Retina (tissue), 1 donor: ENCODE results near the gene ATOH1.

ENCODE experiments used
- DNase-seq: peaks from one replicate; pipeline ENCODE4 v3.0.0-alpha.2; 2016

Gene ATOH1

GRCh38 chr4:93835929-93836328 is 7.4 kb downstream of the ATOH1 start:
- no peak for DNase-seq

GRCh38 chr4:93839704-93840103 is 11.2 kb downstream of the ATOH1 start:
- no peak for DNase-seq

GRCh38 chr4:93841803-93842345 is 13.3 kb downstream of the ATOH1 start:
- DNase-seq, result no peak

GRCh38 chr4:93842601-93843252 is 14.2 kb downstream of the ATOH1 start:
- DNase-seq, result no peak

GRCh38 chr4:93843772-93844171 is 15.2 kb downstream of the ATOH1 start:
- DNase-seq, result no peak

GRCh38 chr4:93852680-93853079 is 24.1 kb downstream of the ATOH1 start:
- DNase-seq, result no peak

- DNase-seq, result no peak
Observed at GRCh38 chr4:93855926-93856325, 27.4 kb downstream of the ATOH1 start.

- no peak for DNase-seq
Observed at GRCh38 chr4:93865650-93866049, 37.1 kb downstream of the ATOH1 start.

- no peak for DNase-seq
Observed at GRCh38 chr4:93867416-93868001, 39.0 kb downstream of the ATOH1 start.

- no peak for DNase-seq
Observed at GRCh38 chr4:93870876-93871458, 42.4 kb downstream of the ATOH1 start.

GRCh38 chr4:93876754-93877153 is 48.2 kb downstream of the ATOH1 start:
- DNase-seq, result no peak

- no peak for DNase-seq
Observed at GRCh38 chr4:93878566-93878965, 50.0 kb downstream of the ATOH1 start.

- no peak for DNase-seq
Observed at GRCh38 chr4:93879919-93880318, 51.4 kb downstream of the ATOH1 start.
